GM12864 (cell line): ENCODE results near the gene HHIP.

Source experiments
- DNase-seq: peaks from one replicate; pipeline ENCODE4 v3.0.0-alpha.2; 2011; ENCODE audit warnings: low read depth
- H3K4me3 ChIP-seq: 2 replicates; pipeline ENCODE4 v1.5.1; 2011; ENCODE audit warnings: mild to moderate bottlenecking, low read depth, low read length, control low read depth
- TF ChIP-seq, protein P1 (sequence below): IDR thresholded peaks from 2 replicates; pipeline ENCODE4 v1.5.1; 2011; ENCODE audit warnings: low read depth, mild to moderate bottlenecking, moderate library complexity, low read length, control low read depth, inconsistent platforms; ENCODE audit errors: missing control alignments

HHIP gene, protein sequence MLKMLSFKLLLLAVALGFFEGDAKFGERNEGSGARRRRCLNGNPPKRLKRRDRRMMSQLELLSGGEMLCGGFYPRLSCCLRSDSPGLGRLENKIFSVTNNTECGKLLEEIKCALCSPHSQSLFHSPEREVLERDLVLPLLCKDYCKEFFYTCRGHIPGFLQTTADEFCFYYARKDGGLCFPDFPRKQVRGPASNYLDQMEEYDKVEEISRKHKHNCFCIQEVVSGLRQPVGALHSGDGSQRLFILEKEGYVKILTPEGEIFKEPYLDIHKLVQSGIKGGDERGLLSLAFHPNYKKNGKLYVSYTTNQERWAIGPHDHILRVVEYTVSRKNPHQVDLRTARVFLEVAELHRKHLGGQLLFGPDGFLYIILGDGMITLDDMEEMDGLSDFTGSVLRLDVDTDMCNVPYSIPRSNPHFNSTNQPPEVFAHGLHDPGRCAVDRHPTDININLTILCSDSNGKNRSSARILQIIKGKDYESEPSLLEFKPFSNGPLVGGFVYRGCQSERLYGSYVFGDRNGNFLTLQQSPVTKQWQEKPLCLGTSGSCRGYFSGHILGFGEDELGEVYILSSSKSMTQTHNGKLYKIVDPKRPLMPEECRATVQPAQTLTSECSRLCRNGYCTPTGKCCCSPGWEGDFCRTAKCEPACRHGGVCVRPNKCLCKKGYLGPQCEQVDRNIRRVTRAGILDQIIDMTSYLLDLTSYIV

DNA sequence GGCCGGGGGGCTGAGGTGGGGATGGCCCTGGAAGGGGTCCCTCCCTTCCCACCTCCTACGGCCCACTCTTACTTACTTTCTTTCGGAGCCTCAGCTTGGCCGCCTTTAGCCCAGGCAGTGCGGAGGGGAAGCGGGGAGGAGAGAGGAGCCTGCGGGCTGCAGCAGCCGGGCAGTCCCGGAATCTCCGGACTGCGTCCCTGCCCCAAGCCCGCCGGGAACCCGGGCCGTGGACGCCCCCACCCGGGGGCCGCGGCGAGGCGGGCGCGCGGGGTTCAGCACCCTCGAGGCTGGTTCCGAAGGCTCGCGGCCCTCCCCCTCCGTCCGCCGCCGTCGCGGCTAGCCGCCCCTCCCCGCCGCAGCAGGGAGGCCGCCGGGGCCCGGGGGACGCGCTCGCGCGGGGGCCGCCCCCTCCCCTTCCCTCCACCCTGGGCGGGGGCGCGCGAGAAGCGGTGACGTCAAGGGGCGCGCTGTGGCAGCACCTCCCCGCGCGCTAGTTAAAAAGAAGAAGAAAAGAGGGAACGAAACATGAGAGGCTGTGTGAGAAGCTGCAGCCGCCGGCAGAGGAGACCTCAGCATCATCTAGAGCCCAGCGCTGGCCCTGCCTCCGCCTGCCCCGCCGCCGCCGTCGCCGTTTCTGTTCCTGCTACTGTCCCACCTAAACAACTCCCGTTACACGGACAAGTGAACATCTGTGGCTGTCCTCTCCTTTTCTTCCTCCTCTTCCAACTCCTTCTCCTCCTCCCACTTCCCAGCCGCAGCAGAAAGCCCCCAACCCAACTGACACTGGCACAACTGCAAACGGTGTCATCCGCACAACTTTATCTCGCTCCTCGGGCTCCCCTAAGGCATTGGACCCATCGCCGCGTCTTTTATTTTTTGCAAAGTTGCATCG, at the start of gene HHIP:
HHIP (plus strand) TSS at position 526 of the 892 bp plus-strand sequence. CDS start 520 bp downstream, outside the sequence.
- DNase-seq, result no peak
- TF ChIP-seq, protein P1, sequence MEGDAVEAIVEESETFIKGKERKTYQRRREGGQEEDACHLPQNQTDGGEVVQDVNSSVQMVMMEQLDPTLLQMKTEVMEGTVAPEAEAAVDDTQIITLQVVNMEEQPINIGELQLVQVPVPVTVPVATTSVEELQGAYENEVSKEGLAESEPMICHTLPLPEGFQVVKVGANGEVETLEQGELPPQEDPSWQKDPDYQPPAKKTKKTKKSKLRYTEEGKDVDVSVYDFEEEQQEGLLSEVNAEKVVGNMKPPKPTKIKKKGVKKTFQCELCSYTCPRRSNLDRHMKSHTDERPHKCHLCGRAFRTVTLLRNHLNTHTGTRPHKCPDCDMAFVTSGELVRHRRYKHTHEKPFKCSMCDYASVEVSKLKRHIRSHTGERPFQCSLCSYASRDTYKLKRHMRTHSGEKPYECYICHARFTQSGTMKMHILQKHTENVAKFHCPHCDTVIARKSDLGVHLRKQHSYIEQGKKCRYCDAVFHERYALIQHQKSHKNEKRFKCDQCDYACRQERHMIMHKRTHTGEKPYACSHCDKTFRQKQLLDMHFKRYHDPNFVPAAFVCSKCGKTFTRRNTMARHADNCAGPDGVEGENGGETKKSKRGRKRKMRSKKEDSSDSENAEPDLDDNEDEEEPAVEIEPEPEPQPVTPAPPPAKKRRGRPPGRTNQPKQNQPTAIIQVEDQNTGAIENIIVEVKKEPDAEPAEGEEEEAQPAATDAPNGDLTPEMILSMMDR, result no peak
- H3K4me3 ChIP-seq, result no peak within 1 kb of the TSS

- no peak for DNase-seq
- H3K4me3 ChIP-seq, result no peak overlapping the region
- TF ChIP-seq, protein P1, result no peak
Observed at GRCh38 chr4:144597171-144597570, 48.8 kb upstream of the HHIP start.

- no peak for DNase-seq
- TF ChIP-seq, protein P1, result no peak
- H3K4me3 ChIP-seq, result no peak overlapping the region
Observed at GRCh38 chr4:144599621-144600020, 46.3 kb upstream of the HHIP start.

DNA sequence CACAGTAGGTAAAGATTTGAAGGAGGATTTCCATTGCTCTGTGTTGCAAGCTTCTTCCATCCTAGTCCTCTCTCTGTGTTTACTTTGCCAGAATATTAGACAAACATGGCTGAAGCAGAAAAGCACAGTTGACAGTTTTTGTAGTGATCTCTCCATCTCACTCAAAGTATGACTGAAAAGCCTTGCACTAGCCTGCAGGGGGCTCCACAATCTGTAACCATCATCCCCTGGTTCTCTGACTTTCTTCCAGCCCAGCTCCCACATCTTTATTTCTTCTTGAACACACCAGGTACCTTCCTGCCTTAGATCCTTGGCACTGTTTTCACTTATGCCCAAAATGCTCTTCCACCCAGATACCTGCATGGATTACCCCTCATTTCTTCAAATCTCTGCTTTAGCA, 34.1 kb upstream of the HHIP start:
- no peak overlapping the region for H3K4me3 ChIP-seq

GRCh38 chr4:144614850-144615585, 30.9 kb upstream of the HHIP start:
- no peak for DNase-seq
- TF ChIP-seq, protein P1, result no peak
- H3K4me3 ChIP-seq, result no peak overlapping the region

More for the DNA sequence above, 34.1 kb upstream of the HHIP start:
- TF ChIP-seq, protein P1, result peak; percentile 67
- DNase-seq, result no peak

- no peak for DNase-seq
- TF ChIP-seq, protein P1, result no peak
Observed at GRCh38 chr4:144621681-144622080, 24.3 kb upstream of the HHIP start.

More at GRCh38 chr4:144621681-144622080, 24.3 kb upstream of the HHIP start:
- no peak overlapping the region for H3K4me3 ChIP-seq
